HepG2 (cell line): Measurements from ENCODE around the gene C5AR2. TPM values are rescaled to one million over a fixed set of nuclear protein-coding genes. Genes with fewer than 3 reads are reported as not detected.
A peak's percentile ranks its signal among the peaks of the same experiment; 100 is the strongest.

Experiments
- ARID5B ChIP-seq: IDR thresholded peaks from 2 replicates; pipeline ENCODE4 v1.4.0; 2020; ENCODE audit warnings: mild to moderate bottlenecking, missing genetic modification reagents
- FOXJ3 ChIP-seq: sonication (generic); formaldehyde crosslinking; IDR thresholded peaks from 2 replicates; pipeline ENCODE4 v1.4.0; 2020; ENCODE audit warnings: missing genetic modification reagents, mild to moderate bottlenecking, borderline replicate concordance
- GATAD1 ChIP-seq: IDR thresholded peaks from 2 replicates; pipeline ENCODE4 v1.6.1; 2016; ENCODE audit warnings: missing genetic modification reagents, missing compliant biosample characterization
- GLI4 ChIP-seq: sonication (generic); formaldehyde crosslinking; IDR thresholded peaks from 2 replicates; pipeline ENCODE4 v1.5.1; 2020; ENCODE audit warnings: missing genetic modification reagents, mild to moderate bottlenecking, moderate library complexity, borderline replicate concordance
- HDAC1 ChIP-seq: sonication (generic); formaldehyde crosslinking; IDR thresholded peaks from 2 replicates; pipeline ENCODE4 v1.5.1; 2020; ENCODE audit warnings: mild to moderate bottlenecking, missing genetic modification reagents
- KLF6 ChIP-seq: IDR thresholded peaks from 2 replicates; pipeline ENCODE4 v1.8.0; 2016; ENCODE audit warnings: missing biosample characterization, missing genetic modification reagents
- MED8 ChIP-seq: sonication (generic); formaldehyde crosslinking; IDR thresholded peaks from 2 replicates; pipeline ENCODE4 v1.8.1; 2023; ENCODE audit warnings: mild to moderate bottlenecking, missing genetic modification reagents; ENCODE audit not compliant: insufficient replicate concordance
- MYC ChIP-seq: sonication (generic); formaldehyde crosslinking; IDR thresholded peaks from 2 replicates; pipeline ENCODE4 v1.9.0; 2021; ENCODE audit warnings: missing genetic modification reagents, borderline replicate concordance
- NRL ChIP-seq: sonication (generic); formaldehyde crosslinking; IDR thresholded peaks from 2 replicates; pipeline ENCODE4 v1.5.0; 2020; ENCODE audit warnings: missing genetic modification reagents, mild to moderate bottlenecking, moderate library complexity, borderline replicate concordance
- ONECUT2 ChIP-seq: sonication (generic); formaldehyde crosslinking; IDR thresholded peaks from 2 replicates; pipeline ENCODE4 v1.4.0; 2020; ENCODE audit warnings: missing genetic modification reagents
- TBP ChIP-seq: sonication (generic); formaldehyde crosslinking; IDR thresholded peaks from 2 replicates; pipeline ENCODE4 v1.5.0; 2020; ENCODE audit warnings: missing genetic modification reagents
- TEAD2 ChIP-seq: sonication (generic); formaldehyde crosslinking; IDR thresholded peaks from 2 replicates; pipeline ENCODE4 v1.9.0; 2021; ENCODE audit warnings: missing genetic modification reagents
- THAP7 ChIP-seq: sonication (generic); formaldehyde crosslinking; IDR thresholded peaks from 2 replicates; pipeline ENCODE4 v1.8.1; 2023; ENCODE audit warnings: mild to moderate bottlenecking, missing genetic modification reagents
- ZBTB42 ChIP-seq: sonication (generic); formaldehyde crosslinking; IDR thresholded peaks from 2 replicates; pipeline ENCODE4 v1.5.0; 2020; ENCODE audit warnings: mild to moderate bottlenecking, missing genetic modification reagents
- ZNF142 ChIP-seq: sonication (generic); formaldehyde crosslinking; IDR thresholded peaks from 2 replicates; pipeline ENCODE4 v1.4.0; 2020; ENCODE audit warnings: missing genetic modification reagents
- ZNF253 ChIP-seq: sonication (generic); formaldehyde crosslinking; IDR thresholded peaks from 2 replicates; pipeline ENCODE4 v1.8.0; 2022; ENCODE audit warnings: mild to moderate bottlenecking, missing genetic modification reagents, borderline replicate concordance
- ZNF446 ChIP-seq: sonication (generic); formaldehyde crosslinking; IDR thresholded peaks from 2 replicates; pipeline ENCODE4 v1.5.0; 2020; ENCODE audit warnings: mild to moderate bottlenecking, missing genetic modification reagents
- ZNF563 ChIP-seq: sonication (generic); formaldehyde crosslinking; IDR thresholded peaks from 2 replicates; pipeline ENCODE4 v1.8.0; 2022; ENCODE audit warnings: mild to moderate bottlenecking, moderate library complexity, missing genetic modification reagents
- polyA plus RNA-seq, 8 experiments: library from polyadenylated mRNA; depleted of rRNA in 3 of 8; stranded (reverse) in 7 of 8; unstranded in 1 of 8; fragments of >200 nt; fragmentation: Illumina TruSeq in 4 of 8; extraction: Trizol in 4 of 8; gene quantifications; 2 replicates each; pipeline versions ENCODE4 v1.2.1 to v1.2.3, GENCODE V29; 2011 to 2016; ENCODE audit warnings: low read depth in 4 of 8, missing spikeins in 1 of 8, mixed read lengths in 1 of 8; ENCODE audit not compliant: insufficient read depth in 1 of 8
- total RNA-seq, 5 experiments: library from RNA; depleted of rRNA; stranded (reverse); fragments of >200 nt; fragmentation: Illumina TruSeq; extraction: Trizol; gene quantifications; 2 replicates each; pipeline ENCODE4 v1.2.3, GENCODE V29; 2016; ENCODE audit warnings: low read depth in 1 of 5

C5AR2 gene
- total and polyA plus RNA-seq, 2 of the 13 experiments (the other 11 are each of a cell fraction or from before 2014, with no cell fraction given), result 0.09 to 0.24 TPM

- TF ChIP-seq ZNF446 (CRISPR knock-in tag) (0 out of 2 replicates have a peak, but pooled peaks have one; percentile 47), FOXJ3 (CRISPR knock-in tag) (no peak), NRL (CRISPR knock-in tag) (peak; percentile 46; the same call in 1 of the 2 replicates), KLF6 (CRISPR knock-in tag) (peak; percentile 20; the same call in 1 of the 2 replicates), ZBTB42 (CRISPR knock-in tag) (no peak), TBP (CRISPR knock-in tag) (no peak), ARID5B (CRISPR knock-in tag) (peak; percentile 45; the same call in 1 of the 2 replicates), GLI4 (CRISPR knock-in tag) (no peak), ZNF253 (CRISPR knock-in tag) (0 out of 2 replicates have a peak, but pooled peaks have one; percentile 33), MED8 (CRISPR knock-in tag) (no peak), ZNF142 (no peak), THAP7 (peak; percentile 27; the same call in 1 of the 2 replicates), MYC (CRISPR knock-in tag) (peak; percentile 88; the same call in 1 of the 2 replicates), HDAC1 (CRISPR knock-in tag) (peak; percentile 65), TEAD2 (no peak), ONECUT2 (CRISPR knock-in tag) (no peak), GATAD1 (peak; percentile 79), ZNF563 (peak; percentile 73; the same call in 1 of the 2 replicates)
Observed at GRCh38 chr19:47348819-47349795, 17.1 kb downstream of the C5AR2 start, which contains the start of gene DHX34 (continued).
